Activated CD4-positive, alpha-beta T cell treated with anti-CD3 and anti-CD28 coated beads, Interleukin-2, amount 10 ng/mL, durations not matched to agents 24 days and 14 days (primary cell): ENCODE data around the gene VASH1. TPM values are rescaled to one million over a fixed set of nuclear protein-coding genes. Genes with fewer than 3 reads are reported as not detected.

ENCODE experiments used
- DNase-seq: peaks from one replicate; pipeline ENCODE4 v3.0.0; 2022
- H3K27ac Mint-ChIP-seq: one replicate; pipeline ENCODE4 v1.8.0; 2022; ENCODE audit warnings: mild to moderate bottlenecking, mixed read lengths
- H3K27me3 Mint-ChIP-seq: one replicate; pipeline ENCODE4 v1.8.0; 2022; ENCODE audit warnings: mixed read lengths
- H3K36me3 Mint-ChIP-seq: one replicate; pipeline ENCODE4 v1.8.0; 2022; ENCODE audit warnings: low read depth, mild to moderate bottlenecking, mixed read lengths
- H3K4me1 Mint-ChIP-seq: one replicate; pipeline ENCODE4 v1.8.0; 2021; ENCODE audit warnings: mixed read lengths
- H3K4me3 Mint-ChIP-seq: one replicate; pipeline ENCODE4 v1.8.0; 2022; ENCODE audit warnings: mild to moderate bottlenecking, moderate library complexity, mixed read lengths
- H3K9me3 Mint-ChIP-seq: one replicate; pipeline ENCODE4 v1.8.0; 2021; ENCODE audit warnings: mixed read lengths
- intact Hi-C: fragments of 100-400 bp; cut with micrococcal nuclease; formaldehyde crosslinking; loops from one replicate; pipeline ENCODE4 v1.15.1; 2023
- total RNA-seq: library from RNA; stranded (reverse); gene quantifications from 2 replicates; pipeline ENCODE4 v1.2.3, GENCODE V29; 2022

Gene VASH1
- total RNA-seq, 1 donor from 2014 or later, result 6.9 TPM

GRCh38 chr14:76771437-76771980 is 10.2 kb downstream of the VASH1 start:
- DNase-seq, result no peak
- Mint-ChIP-seq H3K9me3 (no peaks in the 10 kb centered on the region), H3K27ac (no peak overlapping the region), H3K36me3 (no peaks in the 10 kb centered on the region), H3K27me3 (no peaks in the 10 kb centered on the region), H3K4me1 (peaks cover 30% of the 10 kb centered on the region), H3K4me3 (no peak overlapping the region)
- intact Hi-C loops, result no loop called here

GRCh38 chr14:76772300-76773187 is 11.3 kb downstream of the VASH1 start:
- no peak overlapping the region for H3K4me3 Mint-ChIP-seq
- H3K9me3 Mint-ChIP-seq, result no peaks in the 10 kb centered on the region
- H3K27ac Mint-ChIP-seq, result no peak overlapping the region
- DNase-seq, result no peak
- H3K27me3 Mint-ChIP-seq, result no peaks in the 10 kb centered on the region
- intact Hi-C loops, result no loop called here
- H3K4me1 Mint-ChIP-seq, result peaks cover 32% of the 10 kb centered on the region
- H3K36me3 Mint-ChIP-seq, result no peaks in the 10 kb centered on the region

- Mint-ChIP-seq H3K27me3 (no peaks in the 10 kb centered on the region), H3K27ac (no peak overlapping the region), H3K4me1 (peaks cover 26% of the 10 kb centered on the region), H3K4me3 (no peak overlapping the region), H3K9me3 (no peaks in the 10 kb centered on the region), H3K36me3 (no peaks in the 10 kb centered on the region)
- intact Hi-C loops, result no loop called here
- DNase-seq, result no peak
Observed at GRCh38 chr14:76773188-76773885, 12.1 kb downstream of the VASH1 start.

GRCh38 chr14:76773956-76774820 is 12.9 kb downstream of the VASH1 start:
- Mint-ChIP-seq H3K27me3 (no peaks in the 10 kb centered on the region), H3K4me3 (no peak overlapping the region), H3K27ac (no peak overlapping the region), H3K4me1 (peaks cover 17% of the 10 kb centered on the region), H3K9me3 (no peaks in the 10 kb centered on the region), H3K36me3 (no peaks in the 10 kb centered on the region)
- intact Hi-C loops, result no loop called here
- DNase-seq, result no peak

- peak overlapping the region; percentile 52 for H3K27ac Mint-ChIP-seq
- no peaks in the 10 kb centered on the region for H3K9me3 Mint-ChIP-seq
- H3K4me1 Mint-ChIP-seq, result peaks cover 15% of the 10 kb centered on the region
- no peaks in the 10 kb centered on the region for H3K27me3 Mint-ChIP-seq
- peaks cover 2% of the 10 kb centered on the region for H3K36me3 Mint-ChIP-seq
- no peak for DNase-seq
- intact Hi-C loops, result no loop called here
- no peak overlapping the region for H3K4me3 Mint-ChIP-seq
Observed at GRCh38 chr14:76774821-76775694, 13.8 kb downstream of the VASH1 start.

- H3K36me3 Mint-ChIP-seq, result peaks cover 5% of the 10 kb centered on the region
- H3K27ac Mint-ChIP-seq, result no peak overlapping the region
- no peaks in the 10 kb centered on the region for H3K9me3 Mint-ChIP-seq
- no peak overlapping the region for H3K4me3 Mint-ChIP-seq
- H3K27me3 Mint-ChIP-seq, result no peaks in the 10 kb centered on the region
- DNase-seq, result no peak
- peaks cover 19% of the 10 kb centered on the region for H3K4me1 Mint-ChIP-seq
- intact Hi-C loops, result no loop called here
Observed at GRCh38 chr14:76775695-76776427, 14.6 kb downstream of the VASH1 start.

- Mint-ChIP-seq H3K27me3 (no peaks in the 10 kb centered on the region), H3K4me3 (no peak overlapping the region), H3K4me1 (peaks cover 21% of the 10 kb centered on the region), H3K36me3 (peaks cover 5% of the 10 kb centered on the region), H3K9me3 (no peaks in the 10 kb centered on the region), H3K27ac (no peak overlapping the region)
- intact Hi-C loops, result no loop called here
- no peak for DNase-seq
Observed at GRCh38 chr14:76776428-76777251, 15.4 kb downstream of the VASH1 start.

GRCh38 chr14:76777721-76778120 is 16.5 kb downstream of the VASH1 start:
- no peak for DNase-seq
- H3K36me3 Mint-ChIP-seq, result peaks cover 7% of the 10 kb centered on the region
- peaks cover 28% of the 10 kb centered on the region for H3K4me1 Mint-ChIP-seq

GRCh38 chr14:76778546-76779215 is 17.4 kb downstream of the VASH1 start:
- Mint-ChIP-seq H3K4me1 (peaks cover 36% of the 10 kb centered on the region), H3K27ac (no peak overlapping the region), H3K4me3 (no peak overlapping the region), H3K9me3 (no peaks in the 10 kb centered on the region), H3K27me3 (no peaks in the 10 kb centered on the region), H3K36me3 (peaks cover 8% of the 10 kb centered on the region)
- intact Hi-C loops, result no loop called here
- DNase-seq, result no peak

More at GRCh38 chr14:76777721-76778120, 16.5 kb downstream of the VASH1 start:
- intact Hi-C loops, result no loop called here
- H3K27me3 Mint-ChIP-seq, result no peaks in the 10 kb centered on the region
- no peak overlapping the region for H3K4me3 Mint-ChIP-seq
- no peaks in the 10 kb centered on the region for H3K9me3 Mint-ChIP-seq
- H3K27ac Mint-ChIP-seq, result no peak overlapping the region

- Mint-ChIP-seq H3K27ac (peak overlapping the region; percentile 45), H3K4me3 (no peak overlapping the region), H3K4me1 (peaks cover 39% of the 10 kb centered on the region), H3K36me3 (peaks cover 8% of the 10 kb centered on the region), H3K27me3 (no peaks in the 10 kb centered on the region), H3K9me3 (no peaks in the 10 kb centered on the region)
- no peak for DNase-seq
- intact Hi-C loops, result no loop called here
Observed at GRCh38 chr14:76779221-76780057, 18.2 kb downstream of the VASH1 start.

GRCh38 chr14:76780058-76780345 is 18.7 kb downstream of the VASH1 start:
- Mint-ChIP-seq H3K4me1 (peaks cover 42% of the 10 kb centered on the region), H3K27me3 (no peaks in the 10 kb centered on the region), H3K9me3 (no peaks in the 10 kb centered on the region), H3K27ac (peak overlapping the region; percentile 45), H3K4me3 (no peak overlapping the region), H3K36me3 (peaks cover 10% of the 10 kb centered on the region)
- intact Hi-C loops, result no loop called here
- DNase-seq, result no peak
